KMS-11 (cell line): ENCODE measurements around the gene CHD5.

ENCODE experiments used
- H2AFZ ChIP-seq: fragments of 200-600 bp; sonication (generic); 2 replicates; pipeline ENCODE4 v1.6.1; 2016; ENCODE audit warnings: antibody characterized with exemption, mixed run types, low read depth
- H3K27ac ChIP-seq: fragments of 200-600 bp; sonication (generic); 2 replicates; pipeline ENCODE4 v1.6.1; 2016; ENCODE audit warnings: mild to moderate bottlenecking, mixed run types
- H3K27me3 ChIP-seq: fragments of 200-600 bp; sonication (generic); 2 replicates; pipeline ENCODE4 v1.6.1; 2017; ENCODE audit warnings: mild to moderate bottlenecking, low read depth, mixed run types, moderate library complexity; ENCODE audit not compliant: insufficient read depth
- H3K36me3 ChIP-seq: fragments of 200-600 bp; sonication (generic); 2 replicates; pipeline ENCODE4 v1.6.1; 2017; ENCODE audit warnings: mild to moderate bottlenecking, mixed run types; ENCODE audit not compliant: insufficient read depth
- H3K4me1 ChIP-seq: fragments of 200-600 bp; sonication (generic); 2 replicates; pipeline ENCODE4 v1.6.1; 2016; ENCODE audit warnings: mild to moderate bottlenecking, low read depth, mixed run types; ENCODE audit not compliant: poor library complexity, severe bottlenecking
- H3K4me2 ChIP-seq: fragments of 200-600 bp; sonication (generic); 2 replicates; pipeline ENCODE4 v1.7.0; 2016; ENCODE audit warnings: mild to moderate bottlenecking, mixed run types
- H3K4me3 ChIP-seq: fragments of 200-600 bp; sonication (generic); IDR thresholded peaks from 2 replicates; pipeline ENCODE4 v1.6.1; 2017; ENCODE audit warnings: low read depth, low read length, mixed read lengths; ENCODE audit not compliant: insufficient read depth
- H3K79me2 ChIP-seq: fragments of 200-600 bp; sonication (generic); 2 replicates; pipeline ENCODE4 v1.6.1; 2016; ENCODE audit warnings: low read depth, mixed run types; ENCODE audit not compliant: insufficient read depth
- H3K9ac ChIP-seq: fragments of 200-600 bp; sonication (generic); 2 replicates; pipeline ENCODE4 v1.6.1; 2016; ENCODE audit warnings: mild to moderate bottlenecking, mixed run types
- H4K20me1 ChIP-seq: fragments of 200-600 bp; sonication (generic); 2 replicates; pipeline ENCODE4 v1.6.1; 2016; ENCODE audit warnings: mild to moderate bottlenecking, mixed run types; ENCODE audit not compliant: insufficient read depth
- TF ChIP-seq, protein P1 (sequence below): fragments of 200-600 bp; sonication (generic); conservative IDR thresholded peaks from 2 replicates; pipeline ENCODE4 v1.6.1; 2017; ENCODE audit warnings: low read depth, mild to moderate bottlenecking, antibody characterized with exemption, low read length, moderate library complexity, mixed read lengths

CHD5 gene

GRCh38 chr1:6100861-6101783, 79.0 kb downstream of the CHD5 start:
- H2AFZ ChIP-seq: no peak overlapping the region
- H4K20me1 ChIP-seq: no peaks in the 10 kb centered on the region
- H3K36me3 ChIP-seq: no peaks in the 10 kb centered on the region
- peaks cover 6% of the 10 kb centered on the region for H3K4me1 ChIP-seq
- TF ChIP-seq, protein P1, sequence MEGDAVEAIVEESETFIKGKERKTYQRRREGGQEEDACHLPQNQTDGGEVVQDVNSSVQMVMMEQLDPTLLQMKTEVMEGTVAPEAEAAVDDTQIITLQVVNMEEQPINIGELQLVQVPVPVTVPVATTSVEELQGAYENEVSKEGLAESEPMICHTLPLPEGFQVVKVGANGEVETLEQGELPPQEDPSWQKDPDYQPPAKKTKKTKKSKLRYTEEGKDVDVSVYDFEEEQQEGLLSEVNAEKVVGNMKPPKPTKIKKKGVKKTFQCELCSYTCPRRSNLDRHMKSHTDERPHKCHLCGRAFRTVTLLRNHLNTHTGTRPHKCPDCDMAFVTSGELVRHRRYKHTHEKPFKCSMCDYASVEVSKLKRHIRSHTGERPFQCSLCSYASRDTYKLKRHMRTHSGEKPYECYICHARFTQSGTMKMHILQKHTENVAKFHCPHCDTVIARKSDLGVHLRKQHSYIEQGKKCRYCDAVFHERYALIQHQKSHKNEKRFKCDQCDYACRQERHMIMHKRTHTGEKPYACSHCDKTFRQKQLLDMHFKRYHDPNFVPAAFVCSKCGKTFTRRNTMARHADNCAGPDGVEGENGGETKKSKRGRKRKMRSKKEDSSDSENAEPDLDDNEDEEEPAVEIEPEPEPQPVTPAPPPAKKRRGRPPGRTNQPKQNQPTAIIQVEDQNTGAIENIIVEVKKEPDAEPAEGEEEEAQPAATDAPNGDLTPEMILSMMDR: no peak
- no peaks in the 10 kb centered on the region for H3K79me2 ChIP-seq
- H3K27me3 ChIP-seq: peaks cover 50% of the 10 kb centered on the region
- H3K4me3 ChIP-seq: no peak overlapping the region
- H3K4me2 ChIP-seq: no peak overlapping the region
- H3K27ac ChIP-seq: no peak overlapping the region
- no peak overlapping the region for H3K9ac ChIP-seq

DNA sequence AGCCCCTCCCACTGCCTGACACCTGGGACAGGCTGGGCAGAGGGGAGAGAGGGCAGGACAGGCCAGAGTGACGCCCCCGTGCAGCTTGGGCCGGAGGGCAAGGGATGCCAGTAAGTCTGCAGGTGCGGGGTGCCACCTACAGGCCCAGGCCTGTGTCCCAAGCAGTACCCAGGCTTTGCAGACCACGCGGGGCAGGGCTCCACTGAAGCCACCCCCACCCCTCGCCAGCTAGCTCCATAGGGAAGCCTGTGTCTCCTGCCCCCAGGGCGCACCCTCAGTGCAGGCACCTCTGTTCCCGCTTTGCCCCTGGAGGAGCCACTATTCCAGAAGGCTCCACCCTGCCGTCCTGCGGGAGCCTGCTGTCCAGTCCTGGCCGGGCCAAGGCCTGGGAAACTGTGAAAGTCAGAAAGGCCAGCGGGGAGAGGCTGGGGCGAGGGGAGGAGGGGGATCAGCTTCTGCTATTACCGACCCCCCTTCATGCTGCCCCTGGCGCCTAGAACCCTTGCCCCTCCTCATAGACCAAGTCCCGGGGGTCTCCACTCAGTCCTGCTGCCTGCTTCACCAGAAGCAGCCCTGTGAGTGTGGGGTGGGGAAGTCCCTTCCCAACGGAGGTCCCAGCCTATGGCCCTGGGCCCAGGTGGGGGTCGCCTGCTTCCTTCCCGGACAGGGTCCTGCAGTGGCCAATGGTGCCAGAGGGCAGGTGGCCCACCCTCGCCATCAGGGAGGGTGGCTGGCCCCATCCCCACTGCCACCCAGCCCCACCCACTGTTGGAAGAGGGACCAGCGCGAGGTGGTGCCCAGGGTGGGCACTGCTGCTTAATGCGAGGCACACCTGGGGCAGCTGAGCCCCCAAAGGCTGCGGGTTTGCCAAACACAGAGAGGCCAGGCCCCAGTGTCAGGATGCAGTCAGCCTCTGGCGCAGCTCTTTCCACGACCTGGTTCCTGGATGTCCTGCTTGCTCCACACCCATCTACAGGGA, 80.0 kb downstream of the CHD5 start:
- Histone ChIP-seq H3K4me1 (peaks cover 6% of the 10 kb centered on the region), H3K4me2 (no peak overlapping the region), H4K20me1 (no peaks in the 10 kb centered on the region), H2AFZ (no peak overlapping the region), H3K79me2 (no peaks in the 10 kb centered on the region), H3K27ac (no peak overlapping the region), H3K27me3 (peaks cover 44% of the 10 kb centered on the region), H3K36me3 (no peaks in the 10 kb centered on the region), H3K4me3 (no peak overlapping the region), H3K9ac (no peak overlapping the region)
- TF ChIP-seq, protein P1: no peak

GRCh38 chr1:6099297-6099696, 80.8 kb downstream of the CHD5 start:
- Histone ChIP-seq H3K4me3 (no peak overlapping the region), H3K9ac (no peak overlapping the region), H2AFZ (no peak overlapping the region), H3K4me2 (no peak overlapping the region), H4K20me1 (no peaks in the 10 kb centered on the region), H3K79me2 (no peaks in the 10 kb centered on the region), H3K36me3 (no peaks in the 10 kb centered on the region), H3K27me3 (peaks cover 36% of the 10 kb centered on the region), H3K27ac (no peak overlapping the region), H3K4me1 (peaks cover 6% of the 10 kb centered on the region)
- TF ChIP-seq, protein P1: no peak

DNA sequence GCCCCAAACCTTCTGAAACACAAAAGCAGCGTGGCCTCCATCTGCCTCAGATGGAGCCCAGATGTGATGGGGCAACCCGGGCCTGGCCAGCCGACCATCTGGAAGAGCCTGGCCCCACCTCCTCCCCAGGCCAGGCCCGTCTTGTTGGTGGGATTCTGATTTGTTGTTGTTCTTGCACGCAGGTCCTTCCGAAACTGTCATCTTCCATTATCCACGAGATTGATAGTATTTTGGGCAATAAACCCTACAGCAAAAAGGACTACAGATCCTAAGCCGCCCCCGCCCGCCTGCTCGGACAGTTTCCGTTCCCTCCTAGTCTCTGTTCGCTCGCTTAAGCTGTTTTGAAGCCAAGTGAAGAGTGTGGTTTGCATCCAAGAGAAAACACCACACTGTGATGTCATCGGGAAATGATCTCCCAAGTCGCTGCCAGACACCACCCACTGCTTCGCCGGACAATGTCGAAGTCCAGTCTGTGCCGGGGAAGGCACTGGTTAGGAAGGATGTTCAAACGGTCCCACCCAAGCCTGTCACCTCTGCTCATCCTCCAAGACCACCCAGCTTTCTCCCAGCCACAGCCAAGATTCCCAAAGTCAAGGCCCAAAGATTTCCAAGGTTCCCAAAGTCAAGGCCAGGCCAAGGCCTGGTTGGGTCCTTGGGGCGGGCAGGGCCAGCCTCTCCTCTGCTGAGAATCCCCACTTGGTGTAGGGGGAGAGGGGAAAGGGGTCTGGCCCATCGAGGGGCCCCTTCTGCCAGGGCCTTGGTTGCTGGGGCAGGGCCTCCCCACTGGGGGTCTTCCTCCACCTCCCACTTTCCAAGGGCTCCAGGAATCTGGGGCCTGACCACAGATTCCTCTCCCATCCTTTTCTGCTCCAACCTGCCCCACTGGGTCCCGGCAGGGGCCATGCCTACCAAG, 81.6 kb downstream of the CHD5 start:
- no peaks in the 10 kb centered on the region for H3K36me3 ChIP-seq
- H3K4me2 ChIP-seq: no peak overlapping the region
- H2AFZ ChIP-seq: no peak overlapping the region
- peaks cover 29% of the 10 kb centered on the region for H3K27me3 ChIP-seq
- no peak overlapping the region for H3K27ac ChIP-seq
- H3K4me3 ChIP-seq: no peak overlapping the region
- peaks cover 6% of the 10 kb centered on the region for H3K4me1 ChIP-seq
- no peak overlapping the region for H3K9ac ChIP-seq
- no peaks in the 10 kb centered on the region for H4K20me1 ChIP-seq
- no peaks in the 10 kb centered on the region for H3K79me2 ChIP-seq
- TF ChIP-seq, protein P1: no peak
